IPS-NIHi7 (cell line): ENCODE results near the gene AK4.

Experiments used
- DNase-seq: peaks from one replicate; pipeline ENCODE4 v3.0.0; 2012; ENCODE audit warnings: mixed read lengths; ENCODE audit errors: extremely low spot score

Gene AK4

GRCh38 chr1:65250826-65251225 is 102.8 kb downstream of the AK4 start:
- DNase-seq, result no peak

- DNase-seq, result no peak
These were observed 105.9 kb downstream of the AK4 start for GRCh38 chr1:65253800-65254319.

GRCh38 chr1:65254320-65255034 is 106.5 kb downstream of the AK4 start:
- peak; percentile 95 for DNase-seq

- DNase-seq, result peak; percentile 24
These were observed 107.1 kb downstream of the AK4 start for GRCh38 chr1:65255035-65255655.

- no peak for DNase-seq
These were observed 107.7 kb downstream of the AK4 start for GRCh38 chr1:65255656-65256050.

GRCh38 chr1:65256860-65257708 is 109.1 kb downstream of the AK4 start:
- no peak for DNase-seq

GRCh38 chr1:65258106-65258505 is 110.1 kb downstream of the AK4 start:
- DNase-seq, result no peak

- DNase-seq, result no peak
These were observed 111.8 kb downstream of the AK4 start for GRCh38 chr1:65259816-65260215.

GRCh38 chr1:65260851-65261473 is 113.0 kb downstream of the AK4 start:
- DNase-seq, result peak; percentile 29

GRCh38 chr1:65263286-65263685 is 115.3 kb downstream of the AK4 start:
- DNase-seq, result no peak

GRCh38 chr1:65264197-65264929 is 116.4 kb downstream of the AK4 start:
- DNase-seq, result peak; percentile 44

GRCh38 chr1:65265296-65265650 is 117.3 kb downstream of the AK4 start:
- DNase-seq, result peak; percentile 20

GRCh38 chr1:65265651-65266351 is 117.8 kb downstream of the AK4 start:
- DNase-seq, result peak; percentile 77

GRCh38 chr1:65266476-65266875 is 118.5 kb downstream of the AK4 start:
- DNase-seq, result no peak

GRCh38 chr1:65267271-65267670 is 119.3 kb downstream of the AK4 start:
- no peak for DNase-seq

- DNase-seq, result no peak
These were observed 119.7 kb downstream of the AK4 start for GRCh38 chr1:65267683-65268082.

- DNase-seq, result no peak
These were observed 121.6 kb downstream of the AK4 start for GRCh38 chr1:65269612-65270011.

- DNase-seq, result no peak
These were observed 128.4 kb downstream of the AK4 start for GRCh38 chr1:65276197-65276939.

- no peak for DNase-seq
These were observed 129.8 kb downstream of the AK4 start for GRCh38 chr1:65277605-65278347.
